HEK293 (cell line): ENCODE measurements around the gene POLR2E.
A peak's percentile ranks its signal among the peaks of the same experiment; 100 is the strongest.

Source experiments
- BCL11A ChIP-seq: fragments of 450-650 bp; formaldehyde crosslinking; IDR thresholded peaks from 2 replicates; pipeline ENCODE4 v1.5.1; 2016; ENCODE audit warnings: low read depth, missing biosample characterization, missing genetic modification characterization
- HOXD13 ChIP-seq: sonication (generic); formaldehyde crosslinking; IDR thresholded peaks from 2 replicates; pipeline ENCODE4 v1.8.0; 2022; ENCODE audit warnings: missing genetic modification reagents, borderline replicate concordance
- KLF1 ChIP-seq: fragments of 450-650 bp; formaldehyde crosslinking; IDR thresholded peaks from 2 replicates; pipeline ENCODE4 v1.5.1; 2016; ENCODE audit warnings: missing biosample characterization, missing genetic modification characterization
- KLF10 ChIP-seq: fragments of 450-650 bp; IDR thresholded peaks from 2 replicates; pipeline ENCODE4 v1.5.1; 2018; ENCODE audit warnings: missing biosample characterization, mild to moderate bottlenecking, missing genetic modification characterization
- SP7 ChIP-seq: fragments of 450-650 bp; formaldehyde crosslinking; IDR thresholded peaks from 2 replicates; pipeline ENCODE4 v1.5.1; 2016; ENCODE audit warnings: missing biosample characterization, missing genetic modification characterization
- ZBTB1 ChIP-seq: fragments of 450-650 bp; formaldehyde crosslinking; IDR thresholded peaks from 2 replicates; pipeline ENCODE4 v1.5.1; 2016; ENCODE audit warnings: missing biosample characterization, missing genetic modification characterization
- ZBTB7A ChIP-seq: fragments of 450-650 bp; formaldehyde crosslinking; IDR thresholded peaks from 2 replicates; pipeline ENCODE4 v1.5.1; 2016; ENCODE audit warnings: low read depth, missing biosample characterization, missing genetic modification characterization
- ZNF19 ChIP-seq: fragments of 450-650 bp; formaldehyde crosslinking; IDR thresholded peaks from 2 replicates; pipeline ENCODE4; 2016; ENCODE audit warnings: missing biosample characterization, missing genetic modification characterization, low read depth
- ZNF221 ChIP-seq: fragments of 450-650 bp; formaldehyde crosslinking; IDR thresholded peaks from 2 replicates; pipeline ENCODE4 v1.5.1; 2017; ENCODE audit warnings: missing biosample characterization, missing genetic modification characterization, borderline replicate concordance
- ZNF223 ChIP-seq: fragments of 450-650 bp; formaldehyde crosslinking; IDR thresholded peaks from 2 replicates; pipeline ENCODE4 v1.5.1; 2016; ENCODE audit warnings: missing biosample characterization, missing genetic modification characterization
- ZNF292 ChIP-seq: fragments of 450-650 bp; formaldehyde crosslinking; IDR thresholded peaks from 2 replicates; pipeline ENCODE4 v1.5.1; 2016; ENCODE audit warnings: low read depth, missing biosample characterization, missing genetic modification characterization, borderline replicate concordance
- ZNF324 ChIP-seq: fragments of 450-650 bp; formaldehyde crosslinking; IDR thresholded peaks from 2 replicates; pipeline ENCODE4 v1.5.1; 2016; ENCODE audit warnings: missing biosample characterization, missing genetic modification characterization
- ZNF350 ChIP-seq: fragments of 450-650 bp; formaldehyde crosslinking; IDR thresholded peaks from 2 replicates; pipeline ENCODE4 v1.5.0; 2017; ENCODE audit warnings: missing biosample characterization, mild to moderate bottlenecking, missing genetic modification characterization
- ZNF394 ChIP-seq: fragments of 450-650 bp; formaldehyde crosslinking; IDR thresholded peaks from 2 replicates; pipeline ENCODE4 v1.5.1; 2016; ENCODE audit warnings: missing biosample characterization, missing genetic modification characterization, mild to moderate bottlenecking, moderate library complexity, borderline replicate concordance
- ZNF404 ChIP-seq: fragments of 450-650 bp; formaldehyde crosslinking; IDR thresholded peaks from 2 replicates; pipeline ENCODE4 v1.5.1; 2017; ENCODE audit warnings: missing biosample characterization, missing genetic modification characterization
- ZNF544 ChIP-seq: fragments of 450-650 bp; formaldehyde crosslinking; IDR thresholded peaks from 2 replicates; pipeline ENCODE4 v1.5.0; 2017; ENCODE audit warnings: missing biosample characterization, missing genetic modification characterization
- ZNF585B ChIP-seq: fragments of 450-650 bp; formaldehyde crosslinking; IDR thresholded peaks from 2 replicates; pipeline ENCODE4 v1.5.1; 2016; ENCODE audit warnings: missing biosample characterization, missing genetic modification characterization
- ZNF600 ChIP-seq: fragments of 450-650 bp; formaldehyde crosslinking; IDR thresholded peaks from 2 replicates; pipeline ENCODE4 v1.5.1; 2016; ENCODE audit warnings: missing biosample characterization, missing genetic modification characterization
- ZNF610 ChIP-seq: fragments of 450-650 bp; formaldehyde crosslinking; IDR thresholded peaks from 2 replicates; pipeline ENCODE4 v1.5.1; 2016; ENCODE audit warnings: missing biosample characterization, missing genetic modification characterization, borderline replicate concordance
- ZNF629 ChIP-seq: fragments of 450-650 bp; formaldehyde crosslinking; IDR thresholded peaks from 2 replicates; pipeline ENCODE4 v1.5.1; 2017; ENCODE audit warnings: missing biosample characterization, missing genetic modification characterization
- ZNF785 ChIP-seq: fragments of 450-650 bp; formaldehyde crosslinking; IDR thresholded peaks from 2 replicates; pipeline ENCODE4 v1.5.1; 2016; ENCODE audit warnings: missing biosample characterization, missing genetic modification characterization
- ZNF830 ChIP-seq: fragments of 450-650 bp; IDR thresholded peaks from 2 replicates; pipeline ENCODE4 v1.5.0; 2018; ENCODE audit warnings: missing biosample characterization, missing genetic modification characterization, low read depth, mild to moderate bottlenecking, moderate library complexity
- ZNF843 ChIP-seq: fragments of 450-650 bp; formaldehyde crosslinking; IDR thresholded peaks from 2 replicates; pipeline ENCODE4 v1.5.1; 2016; ENCODE audit warnings: missing biosample characterization, missing genetic modification characterization
- TF ChIP-seq, protein P1 (sequence below): fragments of 450-650 bp; formaldehyde crosslinking; IDR thresholded peaks from 2 replicates; pipeline ENCODE4 v1.5.1; 2017; ENCODE audit warnings: missing biosample characterization, missing genetic modification characterization
- TF ChIP-seq, protein P2 (sequence below): fragments of 450-650 bp; formaldehyde crosslinking; IDR thresholded peaks from 2 replicates; pipeline ENCODE4 v1.5.1; 2016; ENCODE audit warnings: missing biosample characterization, missing genetic modification characterization
- TF ChIP-seq, protein P3 (sequence below): fragments of 450-650 bp; IDR thresholded peaks from 2 replicates; pipeline ENCODE4 v1.5.1; 2018; ENCODE audit warnings: missing biosample characterization, missing genetic modification characterization
- TF ChIP-seq, protein P4 (sequence below): fragments of 450-650 bp; formaldehyde crosslinking; IDR thresholded peaks from 2 replicates; pipeline ENCODE4 v1.5.1; 2016; ENCODE audit warnings: missing biosample characterization, missing genetic modification characterization
- TF ChIP-seq, protein P5 (sequence below): IDR thresholded peaks from 2 replicates; pipeline ENCODE4 v1.6.1; 2011; ENCODE audit warnings: mild to moderate bottlenecking, low read depth, low read length, borderline replicate concordance
- TF ChIP-seq, protein P6 (sequence below): fragments of 450-650 bp; formaldehyde crosslinking; IDR thresholded peaks from 2 replicates; pipeline ENCODE4 v1.5.1; 2017; ENCODE audit warnings: missing biosample characterization, missing genetic modification characterization

Gene POLR2E

DNA sequence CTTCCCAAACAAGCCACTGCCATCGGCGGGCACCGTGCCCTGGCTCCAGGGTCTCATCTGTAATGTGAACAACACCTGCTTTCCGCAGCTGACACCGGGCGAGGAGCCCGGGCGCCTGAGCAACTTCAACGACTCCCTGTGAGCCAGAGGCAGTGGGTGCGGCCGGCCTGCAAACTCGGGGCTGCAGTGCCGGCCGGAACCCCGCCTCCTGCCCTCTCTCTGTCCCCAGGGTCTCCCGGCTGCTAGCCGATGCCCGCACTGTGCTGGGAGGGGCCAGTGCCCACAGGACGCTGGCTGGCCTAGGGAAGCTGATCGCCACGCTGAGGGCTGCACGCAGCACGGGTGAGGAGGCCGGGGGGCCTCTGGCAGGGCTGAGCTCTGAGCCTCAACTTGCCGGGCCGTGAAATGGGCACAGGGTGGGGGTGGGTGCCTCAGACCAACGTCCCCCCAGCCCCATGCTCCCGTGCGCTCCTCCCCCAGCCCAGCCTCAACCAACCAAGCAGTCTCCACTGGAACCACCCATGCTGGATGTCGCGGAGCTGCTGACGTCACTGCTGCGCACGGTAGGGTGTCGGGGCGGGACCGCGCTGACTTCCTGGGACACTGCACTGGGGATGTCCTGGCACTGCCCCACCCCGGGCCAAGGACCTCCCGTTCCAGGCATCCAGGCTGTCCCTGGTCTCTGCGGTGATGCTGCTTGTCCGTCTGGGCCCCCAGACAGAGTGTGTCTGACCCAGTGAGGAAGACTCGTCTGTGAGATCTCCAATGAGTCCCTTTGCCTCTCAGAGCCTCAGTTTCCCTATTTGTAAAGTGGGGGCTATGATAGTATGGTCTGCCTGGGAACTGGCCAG, 53.1 kb downstream of the POLR2E start (continued):
- TF ChIP-seq ZNF19 (no peak), ZNF830 (no peak), ZBTB1 (tag by site-specific recombination) (no peak), ZNF404 (tag by site-specific recombination) (no peak), ZNF785 (tag by site-specific recombination) (no peak), ZNF324 (tag by site-specific recombination) (no peak), ZNF292 (tag by site-specific recombination) (no peak), BCL11A (tag by site-specific recombination) (0 out of 2 replicates have a peak, but pooled peaks have one; percentile 27), ZNF600 (tag by site-specific recombination) (no peak), ZNF610 (no peak), ZNF585B (no peak), KLF1 (peak; percentile 19; the same call in 1 of the 2 replicates), ZNF843 (tag by site-specific recombination) (no peak), ZNF221 (tag by site-specific recombination) (no peak), ZNF629 (tag by site-specific recombination) (peak; percentile 44; the same call in 1 of the 2 replicates), HOXD13 (CRISPR knock-in tag) (no peak), KLF10 (no peak), SP7 (tag by site-specific recombination) (no peak), ZNF223 (tag by site-specific recombination) (no peak), ZNF394 (tag by site-specific recombination) (no peak), ZNF350 (tag by site-specific recombination) (no peak), ZNF544 (tag by site-specific recombination) (no peak), ZBTB7A (tag by site-specific recombination) (peak; percentile 37; the same call in 1 of the 2 replicates)
- TF ChIP-seq, protein P1, sequence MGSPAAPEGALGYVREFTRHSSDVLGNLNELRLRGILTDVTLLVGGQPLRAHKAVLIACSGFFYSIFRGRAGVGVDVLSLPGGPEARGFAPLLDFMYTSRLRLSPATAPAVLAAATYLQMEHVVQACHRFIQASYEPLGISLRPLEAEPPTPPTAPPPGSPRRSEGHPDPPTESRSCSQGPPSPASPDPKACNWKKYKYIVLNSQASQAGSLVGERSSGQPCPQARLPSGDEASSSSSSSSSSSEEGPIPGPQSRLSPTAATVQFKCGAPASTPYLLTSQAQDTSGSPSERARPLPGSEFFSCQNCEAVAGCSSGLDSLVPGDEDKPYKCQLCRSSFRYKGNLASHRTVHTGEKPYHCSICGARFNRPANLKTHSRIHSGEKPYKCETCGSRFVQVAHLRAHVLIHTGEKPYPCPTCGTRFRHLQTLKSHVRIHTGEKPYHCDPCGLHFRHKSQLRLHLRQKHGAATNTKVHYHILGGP (tag by site-specific recombination), result no peak
- TF ChIP-seq, protein P2, sequence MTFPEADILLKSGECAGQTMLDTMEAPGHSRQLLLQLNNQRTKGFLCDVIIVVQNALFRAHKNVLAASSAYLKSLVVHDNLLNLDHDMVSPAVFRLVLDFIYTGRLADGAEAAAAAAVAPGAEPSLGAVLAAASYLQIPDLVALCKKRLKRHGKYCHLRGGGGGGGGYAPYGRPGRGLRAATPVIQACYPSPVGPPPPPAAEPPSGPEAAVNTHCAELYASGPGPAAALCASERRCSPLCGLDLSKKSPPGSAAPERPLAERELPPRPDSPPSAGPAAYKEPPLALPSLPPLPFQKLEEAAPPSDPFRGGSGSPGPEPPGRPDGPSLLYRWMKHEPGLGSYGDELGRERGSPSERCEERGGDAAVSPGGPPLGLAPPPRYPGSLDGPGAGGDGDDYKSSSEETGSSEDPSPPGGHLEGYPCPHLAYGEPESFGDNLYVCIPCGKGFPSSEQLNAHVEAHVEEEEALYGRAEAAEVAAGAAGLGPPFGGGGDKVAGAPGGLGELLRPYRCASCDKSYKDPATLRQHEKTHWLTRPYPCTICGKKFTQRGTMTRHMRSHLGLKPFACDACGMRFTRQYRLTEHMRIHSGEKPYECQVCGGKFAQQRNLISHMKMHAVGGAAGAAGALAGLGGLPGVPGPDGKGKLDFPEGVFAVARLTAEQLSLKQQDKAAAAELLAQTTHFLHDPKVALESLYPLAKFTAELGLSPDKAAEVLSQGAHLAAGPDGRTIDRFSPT, result peak; percentile 13; the same call in 1 of the 2 replicates
- TF ChIP-seq, protein P3, sequence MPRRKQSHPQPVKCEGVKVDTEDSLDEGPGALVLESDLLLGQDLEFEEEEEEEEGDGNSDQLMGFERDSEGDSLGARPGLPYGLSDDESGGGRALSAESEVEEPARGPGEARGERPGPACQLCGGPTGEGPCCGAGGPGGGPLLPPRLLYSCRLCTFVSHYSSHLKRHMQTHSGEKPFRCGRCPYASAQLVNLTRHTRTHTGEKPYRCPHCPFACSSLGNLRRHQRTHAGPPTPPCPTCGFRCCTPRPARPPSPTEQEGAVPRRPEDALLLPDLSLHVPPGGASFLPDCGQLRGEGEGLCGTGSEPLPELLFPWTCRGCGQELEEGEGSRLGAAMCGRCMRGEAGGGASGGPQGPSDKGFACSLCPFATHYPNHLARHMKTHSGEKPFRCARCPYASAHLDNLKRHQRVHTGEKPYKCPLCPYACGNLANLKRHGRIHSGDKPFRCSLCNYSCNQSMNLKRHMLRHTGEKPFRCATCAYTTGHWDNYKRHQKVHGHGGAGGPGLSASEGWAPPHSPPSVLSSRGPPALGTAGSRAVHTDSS, result peak; percentile 13; the same call in 1 of the 2 replicates
- TF ChIP-seq, protein P4, sequence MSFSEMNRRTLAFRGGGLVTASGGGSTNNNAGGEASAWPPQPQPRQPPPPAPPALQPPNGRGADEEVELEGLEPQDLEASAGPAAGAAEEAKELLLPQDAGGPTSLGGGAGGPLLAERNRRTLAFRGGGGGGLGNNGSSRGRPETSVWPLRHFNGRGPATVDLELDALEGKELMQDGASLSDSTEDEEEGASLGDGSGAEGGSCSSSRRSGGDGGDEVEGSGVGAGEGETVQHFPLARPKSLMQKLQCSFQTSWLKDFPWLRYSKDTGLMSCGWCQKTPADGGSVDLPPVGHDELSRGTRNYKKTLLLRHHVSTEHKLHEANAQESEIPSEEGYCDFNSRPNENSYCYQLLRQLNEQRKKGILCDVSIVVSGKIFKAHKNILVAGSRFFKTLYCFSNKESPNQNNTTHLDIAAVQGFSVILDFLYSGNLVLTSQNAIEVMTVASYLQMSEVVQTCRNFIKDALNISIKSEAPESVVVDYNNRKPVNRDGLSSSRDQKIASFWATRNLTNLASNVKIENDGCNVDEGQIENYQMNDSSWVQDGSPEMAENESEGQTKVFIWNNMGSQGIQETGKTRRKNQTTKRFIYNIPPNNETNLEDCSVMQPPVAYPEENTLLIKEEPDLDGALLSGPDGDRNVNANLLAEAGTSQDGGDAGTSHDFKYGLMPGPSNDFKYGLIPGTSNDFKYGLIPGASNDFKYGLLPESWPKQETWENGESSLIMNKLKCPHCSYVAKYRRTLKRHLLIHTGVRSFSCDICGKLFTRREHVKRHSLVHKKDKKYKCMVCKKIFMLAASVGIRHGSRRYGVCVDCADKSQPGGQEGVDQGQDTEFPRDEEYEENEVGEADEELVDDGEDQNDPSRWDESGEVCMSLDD (tag by site-specific recombination), result no peak
- TF ChIP-seq, protein P5, sequence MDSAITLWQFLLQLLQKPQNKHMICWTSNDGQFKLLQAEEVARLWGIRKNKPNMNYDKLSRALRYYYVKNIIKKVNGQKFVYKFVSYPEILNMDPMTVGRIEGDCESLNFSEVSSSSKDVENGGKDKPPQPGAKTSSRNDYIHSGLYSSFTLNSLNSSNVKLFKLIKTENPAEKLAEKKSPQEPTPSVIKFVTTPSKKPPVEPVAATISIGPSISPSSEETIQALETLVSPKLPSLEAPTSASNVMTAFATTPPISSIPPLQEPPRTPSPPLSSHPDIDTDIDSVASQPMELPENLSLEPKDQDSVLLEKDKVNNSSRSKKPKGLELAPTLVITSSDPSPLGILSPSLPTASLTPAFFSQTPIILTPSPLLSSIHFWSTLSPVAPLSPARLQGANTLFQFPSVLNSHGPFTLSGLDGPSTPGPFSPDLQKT, result no peak
- TF ChIP-seq, protein P6, sequence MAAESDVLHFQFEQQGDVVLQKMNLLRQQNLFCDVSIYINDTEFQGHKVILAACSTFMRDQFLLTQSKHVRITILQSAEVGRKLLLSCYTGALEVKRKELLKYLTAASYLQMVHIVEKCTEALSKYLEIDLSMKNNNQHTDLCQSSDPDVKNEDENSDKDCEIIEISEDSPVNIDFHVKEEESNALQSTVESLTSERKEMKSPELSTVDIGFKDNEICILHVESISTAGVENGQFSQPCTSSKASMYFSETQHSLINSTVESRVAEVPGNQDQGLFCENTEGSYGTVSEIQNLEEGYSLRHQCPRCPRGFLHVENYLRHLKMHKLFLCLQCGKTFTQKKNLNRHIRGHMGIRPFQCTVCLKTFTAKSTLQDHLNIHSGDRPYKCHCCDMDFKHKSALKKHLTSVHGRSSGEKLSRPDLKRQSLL (tag by site-specific recombination), result no peak
